ENCODE measurements around the gene VPS4B.
"Not testable (repeated sequence)": the region's sequence is repeated elsewhere in the genome, so short reads cannot be mapped to it uniquely, and the experiment has no call there.

Gene VPS4B

DNA sequence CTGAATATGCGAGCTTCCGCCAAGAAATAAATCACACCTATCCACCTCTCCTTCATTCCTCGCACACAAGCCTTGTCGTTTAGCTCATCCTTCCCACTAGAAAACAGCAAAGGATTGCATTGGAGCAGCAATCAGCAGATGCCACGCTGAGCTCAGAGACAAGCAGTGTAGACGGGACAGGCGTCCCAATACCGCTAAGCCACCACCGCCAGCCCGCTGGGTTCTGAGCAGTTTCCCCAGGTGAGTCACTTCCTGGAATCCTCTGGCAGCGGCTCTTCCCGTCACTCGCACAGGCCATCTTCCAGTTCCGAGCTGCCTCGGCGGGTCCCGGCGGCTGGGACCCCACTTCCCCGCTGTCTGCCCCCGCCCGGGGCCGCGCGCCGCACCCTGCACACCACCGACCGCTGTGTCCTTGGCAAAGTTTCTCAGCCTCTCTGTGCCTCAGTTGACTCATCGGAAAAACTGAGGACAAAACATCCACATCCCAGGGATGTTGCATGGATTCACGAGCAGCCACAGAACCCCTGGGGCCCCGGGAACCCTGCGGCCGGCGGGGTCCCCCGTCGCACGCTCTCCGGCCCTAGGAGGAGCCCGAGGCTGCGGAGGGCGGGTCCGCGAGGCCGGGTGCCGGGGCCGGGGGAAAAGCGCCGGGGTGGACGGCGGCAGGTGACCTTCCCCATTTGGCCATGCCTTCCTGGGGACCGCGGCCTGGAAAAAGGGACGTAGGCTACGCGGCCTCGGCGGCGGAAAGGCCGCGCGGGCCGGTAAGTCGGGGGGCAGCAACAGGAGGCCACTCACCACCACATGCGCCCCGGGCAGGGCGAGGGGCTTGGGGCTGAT lies 55.8 kb downstream of the VPS4B start:
- peak; percentile 27 for DNase-seq

DNA sequence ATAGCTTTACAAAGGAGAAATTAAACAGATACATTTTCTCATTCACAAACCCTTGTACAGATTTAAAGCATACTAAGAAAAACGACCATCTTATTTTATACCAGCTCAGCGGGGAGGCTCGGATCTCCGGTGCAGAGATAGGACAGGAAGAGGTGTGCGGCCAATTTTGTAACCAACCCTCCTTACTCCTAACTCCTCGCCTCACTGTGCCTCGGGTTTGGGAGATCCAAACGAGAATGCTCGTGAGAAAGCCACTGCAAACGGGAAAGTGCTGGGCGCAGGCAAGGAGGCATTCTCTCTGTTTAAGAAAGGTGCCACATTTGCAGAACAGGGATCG lies 56.4 kb downstream of the VPS4B start:
- DNase-seq, result peak; percentile 19

DNA sequence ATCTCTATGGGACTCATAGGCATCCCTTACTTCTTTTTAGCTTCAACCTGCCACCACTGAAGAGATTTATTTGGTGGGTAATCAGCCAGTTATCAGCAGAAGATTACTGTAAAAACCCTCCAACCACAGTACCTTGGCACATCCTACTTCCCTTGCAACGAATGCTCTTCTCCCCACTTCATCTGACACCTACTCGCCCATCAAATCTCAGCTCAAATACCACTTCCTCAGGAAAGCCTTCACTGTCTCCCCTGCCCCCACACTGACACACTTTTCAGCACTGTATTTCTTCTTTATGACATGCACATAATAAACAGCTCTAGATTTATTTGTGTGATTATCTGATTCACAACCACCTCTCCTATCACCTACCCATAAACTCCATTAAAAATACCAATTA lies 58.3 kb downstream of the VPS4B start:
- no peak for DNase-seq

DNA sequence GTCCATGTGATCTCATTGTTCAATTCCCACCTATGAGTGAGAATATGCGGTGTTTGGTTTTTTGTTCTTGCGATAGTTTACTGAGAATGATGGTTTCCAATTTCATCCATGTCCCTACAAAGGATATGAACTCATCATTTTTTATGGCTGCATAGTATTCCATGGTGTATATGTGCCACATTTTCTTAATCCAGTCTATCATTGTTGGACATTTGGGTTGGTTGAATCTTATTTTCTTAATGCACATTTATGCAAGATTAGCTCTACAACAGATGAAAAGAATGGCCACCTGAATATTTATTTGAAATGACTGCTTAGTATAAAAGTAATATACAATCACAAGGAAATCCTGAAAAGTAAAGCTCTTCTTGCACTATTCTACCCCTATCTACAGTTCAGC lies 58.9 kb downstream of the VPS4B start:
- DNase-seq, result not testable (repeated sequence)

DNA sequence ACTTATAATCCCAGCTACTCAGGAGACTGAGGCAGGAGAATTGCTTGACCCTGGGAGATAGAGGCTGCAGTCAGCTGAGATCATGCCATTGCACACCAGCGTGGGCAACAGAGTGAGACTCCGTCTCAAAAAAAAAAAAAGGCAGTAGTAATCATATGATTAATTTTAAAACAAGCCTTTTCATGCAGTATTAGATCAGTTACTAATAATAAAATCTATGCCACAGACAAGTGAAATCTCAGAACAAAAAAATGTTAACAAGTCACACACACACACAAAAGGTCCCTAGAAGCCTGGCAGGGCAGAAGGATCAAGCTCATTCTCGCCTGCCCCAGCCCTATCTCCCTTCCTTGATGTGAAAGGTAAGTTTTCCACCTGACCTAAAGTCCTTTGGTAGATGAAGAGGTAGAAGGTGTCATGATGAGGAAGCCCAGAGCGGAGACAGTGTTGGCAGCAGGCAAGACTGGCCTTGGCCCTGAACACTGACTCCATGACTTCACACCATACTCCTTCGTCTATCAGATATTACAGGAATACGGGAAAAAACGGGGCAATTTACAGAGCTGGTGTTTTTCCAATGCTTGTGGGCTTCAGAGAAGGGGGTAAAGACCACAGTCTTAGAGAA lies 65.9 kb downstream of the VPS4B start:
- DNase-seq, result no peak

DNA sequence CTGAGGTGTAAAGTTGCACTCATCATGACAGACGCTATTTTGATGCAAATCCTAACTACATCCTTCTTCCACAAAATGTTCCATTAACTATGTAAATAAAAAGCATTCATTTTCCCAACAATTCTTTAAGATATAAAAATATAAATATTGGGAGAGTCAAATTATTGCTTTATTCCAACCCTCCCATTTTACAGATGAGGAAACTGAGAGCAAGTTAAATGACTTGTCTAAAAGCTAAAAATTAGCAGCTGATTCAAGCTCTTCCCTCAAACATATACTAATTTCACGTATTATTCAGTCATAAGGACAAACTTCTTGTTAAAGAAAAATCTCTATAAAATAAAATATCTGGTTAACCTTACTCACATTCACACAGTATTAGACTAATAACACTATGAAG lies 72.0 kb downstream of the VPS4B start:
- DNase-seq, result no peak

DNA sequence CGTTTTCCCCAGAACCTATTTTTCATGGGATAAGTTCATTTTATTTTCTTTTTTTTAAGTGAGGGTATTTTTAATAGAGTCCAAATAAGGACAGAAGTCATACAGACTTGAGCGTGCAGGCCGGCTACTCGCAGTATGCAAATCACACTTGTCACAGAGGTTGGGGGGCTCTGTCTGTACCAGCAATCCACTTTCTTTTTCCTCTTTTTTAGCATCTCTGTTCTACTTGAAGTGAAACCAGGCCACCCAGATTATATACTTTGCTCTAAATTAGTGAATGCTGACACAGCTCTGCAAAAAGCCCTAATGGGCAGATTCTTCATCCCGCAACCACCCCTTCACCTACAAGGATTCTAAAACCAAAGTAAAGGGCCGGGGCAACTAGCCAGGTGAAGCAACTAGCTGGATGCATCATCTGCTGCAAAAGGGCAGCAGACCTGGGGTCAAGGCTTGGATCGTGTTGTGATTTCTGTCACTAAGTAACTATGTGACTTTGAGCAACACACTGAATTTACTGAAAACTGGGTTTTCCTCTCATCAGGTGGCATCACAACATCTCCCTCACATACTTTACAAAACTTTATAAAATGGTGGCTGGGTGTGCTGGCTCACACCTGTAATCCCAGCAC lies 73.7 kb downstream of the VPS4B start:
- no peak for DNase-seq

DNA sequence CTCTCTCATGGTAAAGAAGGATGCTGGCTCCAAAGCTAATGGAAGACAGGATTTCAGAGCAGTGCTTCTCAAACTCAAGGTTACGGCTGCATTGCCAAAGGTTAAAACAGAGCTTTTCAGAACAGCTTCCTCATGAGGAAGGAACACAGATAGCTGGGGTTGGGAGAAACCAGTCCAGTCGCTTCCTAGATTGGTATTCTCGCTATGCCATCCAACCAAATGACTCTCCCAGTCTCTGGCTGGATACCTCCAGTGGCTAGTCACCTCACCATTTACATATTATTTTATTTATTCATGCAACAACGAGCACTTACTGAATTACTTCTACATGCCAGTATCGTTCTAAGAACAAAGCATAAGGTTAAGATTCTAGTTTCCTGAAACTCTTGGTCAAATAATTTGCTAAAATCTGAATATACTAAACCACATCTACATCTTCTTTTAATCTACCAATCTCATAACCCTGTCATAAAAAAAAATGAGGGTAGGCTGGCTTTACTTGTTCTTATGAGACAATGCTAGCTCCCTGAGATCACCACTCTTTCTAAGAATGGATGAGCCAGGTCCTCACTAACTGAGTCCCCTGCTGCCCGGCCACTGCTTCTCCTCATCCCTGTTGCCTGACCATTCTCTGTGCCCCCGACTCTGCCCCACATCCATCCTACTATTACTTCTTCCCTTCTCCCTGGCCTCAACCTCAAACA lies 75.6 kb downstream of the VPS4B start:
- DNase-seq, result no peak

DNA sequence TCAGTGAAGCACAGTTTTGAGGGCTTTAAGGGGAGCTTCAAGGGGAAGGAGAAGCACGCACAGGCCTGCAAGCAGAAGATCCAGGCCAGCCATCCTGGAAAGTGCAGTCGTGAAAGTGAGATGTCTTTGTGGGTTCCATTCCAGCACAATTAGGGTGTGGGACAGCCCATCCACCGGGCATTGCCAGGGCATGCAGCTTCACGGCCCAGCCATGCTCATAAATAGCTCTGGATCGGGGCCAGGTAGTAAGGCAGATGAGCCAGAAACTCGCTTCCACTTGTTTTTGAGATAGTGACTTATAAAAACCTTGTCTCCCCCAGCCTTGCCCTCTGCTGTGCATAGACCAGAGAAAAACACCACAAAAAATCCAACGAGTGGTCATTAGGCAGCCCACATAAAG lies 76.2 kb downstream of the VPS4B start:
- no peak for DNase-seq

DNA sequence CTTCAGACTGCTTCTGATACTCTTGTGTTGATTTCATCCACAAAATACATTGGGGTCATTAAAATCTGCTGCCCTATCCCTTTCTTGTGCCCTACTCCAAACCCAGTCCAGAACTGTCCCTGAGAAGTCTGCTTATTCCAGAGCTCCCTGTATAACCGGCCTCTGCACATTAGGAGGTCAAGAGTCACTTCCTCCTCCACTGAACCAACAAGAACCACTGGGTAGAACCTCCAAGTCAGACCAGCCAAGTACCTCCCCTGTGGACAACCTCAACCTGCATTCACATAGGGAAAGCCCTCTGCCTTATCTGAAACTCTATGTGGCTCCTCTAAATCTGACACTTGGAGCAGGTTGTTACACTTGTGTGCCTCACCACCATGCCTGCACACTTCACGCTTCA lies 77.4 kb downstream of the VPS4B start:
- no peak for DNase-seq

DNA sequence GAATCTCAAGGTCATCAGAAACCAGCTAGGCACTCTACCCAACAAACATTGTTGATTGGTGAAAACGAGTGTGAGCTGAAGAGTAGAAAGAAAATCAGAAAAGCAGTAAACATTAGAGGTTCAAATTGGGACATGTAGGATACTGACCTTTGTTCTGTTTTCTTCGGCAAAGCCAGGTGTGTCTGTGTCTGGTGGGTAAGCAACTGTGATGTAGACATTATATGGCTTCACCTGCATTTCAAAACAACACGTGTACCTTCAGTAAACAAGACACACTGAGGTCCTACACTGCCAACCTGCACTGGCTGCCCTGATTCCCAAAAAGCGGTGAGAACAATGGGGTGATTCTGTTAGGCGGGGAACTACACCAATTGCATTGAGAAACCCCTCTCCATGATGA lies 78.0 kb downstream of the VPS4B start:
- DNase-seq, result no peak

DNA sequence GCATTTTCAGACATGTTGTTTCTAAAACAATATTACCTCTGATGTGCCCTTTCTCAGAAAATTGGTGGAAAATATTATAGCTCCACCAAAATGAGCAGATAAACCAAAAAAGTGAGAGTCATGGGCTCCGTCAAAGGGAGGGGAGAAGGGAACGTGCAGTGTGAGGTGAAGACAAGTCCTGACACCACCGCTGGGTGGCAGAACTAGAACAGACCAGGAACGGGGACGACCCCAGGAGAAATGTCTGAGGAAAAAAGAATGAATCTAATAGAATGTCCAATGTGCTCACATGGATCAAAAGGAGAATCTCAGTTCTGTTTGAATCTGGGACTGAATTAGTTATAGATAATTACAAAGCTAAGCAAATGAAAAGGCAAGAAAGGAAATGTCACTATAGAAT lies 80.1 kb downstream of the VPS4B start:
- DNase-seq, result peak; percentile 57

DNA sequence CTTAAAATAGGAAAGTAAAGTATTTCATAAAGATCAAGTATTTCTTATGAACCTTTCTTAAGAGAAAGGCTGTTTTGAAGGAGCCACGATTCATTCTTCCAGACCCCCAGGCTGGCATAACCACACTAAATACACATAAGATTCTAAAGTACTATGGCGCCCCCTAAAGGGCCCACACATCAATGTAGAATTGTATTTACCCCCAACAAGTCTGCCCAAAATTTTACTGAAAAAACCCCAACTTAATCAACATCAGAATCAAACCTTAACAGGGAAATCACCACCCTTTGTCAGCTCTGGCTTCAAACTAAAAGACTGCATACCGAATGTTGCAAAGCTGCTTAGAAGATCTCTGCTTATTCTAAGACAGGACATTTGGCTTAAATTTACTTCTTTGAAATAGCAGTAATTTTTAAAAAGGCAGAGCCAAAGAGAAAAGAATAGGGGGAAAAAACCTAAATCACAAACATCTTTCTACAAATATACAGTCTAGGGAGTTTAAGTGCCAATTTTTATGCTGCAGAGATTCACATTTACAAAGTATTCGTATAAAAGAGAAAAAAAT lies 82.3 kb downstream of the VPS4B start:
- DNase-seq, result peak; percentile 71

Data from hematopoietic multipotent progenitor cell treated with erythropoietin and hydrocortisone succinate and interleukin-3 and kit ligand, for 8 days (in vitro differentiated cells).